Astrocyte (in vitro differentiated cells and primary cell): ENCODE measurements around the gene DOK6. TPM values are rescaled to one million over a fixed set of nuclear protein-coding genes. Genes with fewer than 3 reads are reported as not detected.
A peak's percentile ranks its signal among the peaks of the same experiment; 100 is the strongest.

Experiments
- DNase-seq: peaks from one replicate; pipeline ENCODE4 v3.0.0-alpha.2; 2010; ENCODE audit warnings: low read depth
- FAIRE-seq: peaks from 2 replicates; lab custom pipeline; 2011; peaks lifted over from hg19 to GRCh38; lab: Jason Lieb, UNC
- H2AFZ ChIP-seq: 2 replicates; pipeline ENCODE4 v1.6.0; 2012; ENCODE audit warnings: low read depth, low read length, inconsistent platforms
- H3K27ac ChIP-seq: 2 replicates; pipeline ENCODE4 v1.5.1; 2011; ENCODE audit warnings: low read depth, low read length, inconsistent platforms
- H3K27me3 ChIP-seq: 2 replicates; pipeline ENCODE4 v1.6.0; 2011; ENCODE audit warnings: low read length, inconsistent platforms; ENCODE audit not compliant: insufficient read depth
- H3K36me3 ChIP-seq: 2 replicates; pipeline ENCODE4 v1.5.1; 2011; ENCODE audit warnings: low read length, inconsistent platforms; ENCODE audit not compliant: insufficient read depth
- H3K4me1 ChIP-seq: 2 replicates; pipeline ENCODE4 v1.5.1; 2011; ENCODE audit warnings: low read length, inconsistent platforms; ENCODE audit not compliant: insufficient read depth
- H3K4me2 ChIP-seq: 2 replicates; pipeline ENCODE4 v1.6.0; 2012; ENCODE audit warnings: low read length, inconsistent platforms
- H3K4me3 ChIP-seq: 2 replicates; pipeline ENCODE4 v1.5.1; 2011; ENCODE audit warnings: low read depth, mild to moderate bottlenecking, low read length, inconsistent platforms; ENCODE audit not compliant: insufficient read depth
- H3K79me2 ChIP-seq: 2 replicates; pipeline ENCODE4 v1.6.0; 2012; ENCODE audit warnings: mild to moderate bottlenecking, low read length, inconsistent platforms; ENCODE audit not compliant: insufficient read depth
- H3K9ac ChIP-seq: 2 replicates; pipeline ENCODE4 v1.6.0; 2012; ENCODE audit warnings: mild to moderate bottlenecking, low read length, inconsistent platforms
- H3K9me3 ChIP-seq: 2 replicates; pipeline ENCODE4 v1.5.1; 2012; ENCODE audit warnings: low read depth, mild to moderate bottlenecking, low read length, inconsistent platforms; ENCODE audit not compliant: insufficient read depth
- H4K20me1 ChIP-seq: 2 replicates; pipeline ENCODE4 v1.6.0; 2012; ENCODE audit warnings: low read length, inconsistent platforms; ENCODE audit not compliant: insufficient read depth
- H3K27ac Mint-ChIP-seq: one replicate; pipeline ENCODE4 v1.8.0; 2021; ENCODE audit warnings: mild to moderate bottlenecking, mixed read lengths; ENCODE audit not compliant: unreplicated experiment
- H3K27me3 Mint-ChIP-seq: one replicate; pipeline ENCODE4 v1.8.0; 2021; ENCODE audit warnings: low read depth, mixed read lengths; ENCODE audit not compliant: unreplicated experiment
- H3K36me3 Mint-ChIP-seq: one replicate; pipeline ENCODE4 v1.8.0; 2021; ENCODE audit warnings: low read depth, mixed read lengths; ENCODE audit not compliant: unreplicated experiment
- H3K4me1 Mint-ChIP-seq: one replicate; pipeline ENCODE4 v1.8.0; 2021; ENCODE audit warnings: low read depth, mixed read lengths; ENCODE audit not compliant: unreplicated experiment
- H3K4me3 Mint-ChIP-seq: one replicate; pipeline ENCODE4 v1.8.0; 2021; ENCODE audit warnings: mild to moderate bottlenecking, moderate library complexity, mixed read lengths; ENCODE audit not compliant: unreplicated experiment
- H3K9me3 Mint-ChIP-seq: one replicate; pipeline ENCODE4 v1.8.0; 2021; ENCODE audit warnings: mild to moderate bottlenecking, mixed read lengths; ENCODE audit not compliant: unreplicated experiment
- EZH2 ChIP-seq: IDR thresholded peaks from 2 replicates; pipeline ENCODE4 v1.6.1; 2012; ENCODE audit warnings: mild to moderate bottlenecking, low read length, inconsistent platforms; ENCODE audit not compliant: insufficient read depth
- total RNA-seq: library from RNA; stranded (reverse); gene quantifications from 2 replicates; pipeline ENCODE4 v1.2.1, GENCODE V29; 2021
- TF ChIP-seq, protein P1 (sequence below): IDR thresholded peaks from 2 replicates; pipeline ENCODE4 v1.5.1; 2011; ENCODE audit warnings: low read depth, mild to moderate bottlenecking, inconsistent platforms, low read length, moderate library complexity; ENCODE audit not compliant: insufficient read depth

The DOK6 gene
- total RNA-seq, 1 donor from 2014 or later = 2.9 TPM

- Histone ChIP-seq H3K79me2 (no peaks in the 10 kb centered on the region), H3K9me3 (no peaks in the 10 kb centered on the region), H4K20me1 (no peaks in the 10 kb centered on the region), H3K4me2 (no peak overlapping the region), H3K4me3 (no peak overlapping the region), H2AFZ (no peak overlapping the region), H3K9ac (no peak overlapping the region), H3K4me1 (no peaks in the 10 kb centered on the region), H3K36me3 (no peaks in the 10 kb centered on the region), H3K27me3 (no peaks in the 10 kb centered on the region), H3K27ac (no peak overlapping the region)
- Mint-ChIP-seq H3K27ac (no peak overlapping the region), H3K4me1 (peaks cover 5% of the 10 kb centered on the region), H3K9me3 (no peaks in the 10 kb centered on the region), H3K4me3 (no peak overlapping the region), H3K27me3 (no peaks in the 10 kb centered on the region), H3K36me3 (no peaks in the 10 kb centered on the region)
- peak; percentile 45 for DNase-seq
- no peak for TF ChIP-seq EZH2
- TF ChIP-seq, protein P1, sequence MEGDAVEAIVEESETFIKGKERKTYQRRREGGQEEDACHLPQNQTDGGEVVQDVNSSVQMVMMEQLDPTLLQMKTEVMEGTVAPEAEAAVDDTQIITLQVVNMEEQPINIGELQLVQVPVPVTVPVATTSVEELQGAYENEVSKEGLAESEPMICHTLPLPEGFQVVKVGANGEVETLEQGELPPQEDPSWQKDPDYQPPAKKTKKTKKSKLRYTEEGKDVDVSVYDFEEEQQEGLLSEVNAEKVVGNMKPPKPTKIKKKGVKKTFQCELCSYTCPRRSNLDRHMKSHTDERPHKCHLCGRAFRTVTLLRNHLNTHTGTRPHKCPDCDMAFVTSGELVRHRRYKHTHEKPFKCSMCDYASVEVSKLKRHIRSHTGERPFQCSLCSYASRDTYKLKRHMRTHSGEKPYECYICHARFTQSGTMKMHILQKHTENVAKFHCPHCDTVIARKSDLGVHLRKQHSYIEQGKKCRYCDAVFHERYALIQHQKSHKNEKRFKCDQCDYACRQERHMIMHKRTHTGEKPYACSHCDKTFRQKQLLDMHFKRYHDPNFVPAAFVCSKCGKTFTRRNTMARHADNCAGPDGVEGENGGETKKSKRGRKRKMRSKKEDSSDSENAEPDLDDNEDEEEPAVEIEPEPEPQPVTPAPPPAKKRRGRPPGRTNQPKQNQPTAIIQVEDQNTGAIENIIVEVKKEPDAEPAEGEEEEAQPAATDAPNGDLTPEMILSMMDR = peak; percentile 33
- FAIRE-seq = no peak
Observed at GRCh38 chr18:69484699-69485396, 84.2 kb downstream of the DOK6 start.

DNA sequence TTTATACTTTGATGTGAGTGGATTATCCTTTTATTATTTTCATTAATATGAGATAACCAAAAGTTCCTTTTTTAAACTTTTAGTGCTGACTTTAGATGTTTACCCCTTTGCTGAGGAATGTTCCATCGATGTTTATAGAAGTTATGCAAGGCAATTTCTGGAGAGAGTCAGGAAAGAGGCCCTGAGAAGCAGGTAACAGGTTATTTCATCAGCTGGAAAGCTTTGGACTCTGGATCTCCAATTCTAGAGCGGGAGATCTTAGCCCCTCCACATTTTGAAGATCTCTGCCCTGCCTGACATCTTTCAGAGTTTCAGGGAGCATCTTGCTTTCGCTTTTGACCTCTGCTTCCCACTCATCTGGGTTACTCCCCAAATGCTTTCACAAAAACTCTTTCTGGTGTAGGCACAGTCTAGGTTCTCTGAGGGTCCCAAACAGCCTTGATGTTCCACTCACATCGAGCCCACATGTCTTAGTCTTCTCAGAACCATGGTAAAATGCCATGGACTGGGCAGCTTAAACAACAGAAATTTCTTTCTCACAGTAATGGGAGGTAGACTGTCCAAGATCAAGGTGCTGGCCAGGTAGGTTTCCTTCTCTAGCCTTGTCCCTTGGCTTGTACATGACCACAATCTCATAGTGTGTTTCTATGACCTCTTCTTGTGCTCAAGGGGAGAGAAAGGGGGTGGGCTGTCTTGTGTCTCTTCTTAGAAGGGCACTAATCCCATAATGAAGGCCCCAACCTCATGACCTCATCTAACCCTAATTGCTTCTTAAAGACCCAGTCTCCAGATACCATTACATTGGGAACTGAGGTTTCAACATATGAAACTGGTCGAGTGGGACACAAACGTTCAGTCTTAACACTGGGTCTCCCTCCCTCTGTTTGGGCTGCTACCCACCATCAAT is 87.1 kb downstream of the DOK6 start:
- Histone ChIP-seq H2AFZ (no peak overlapping the region), H4K20me1 (no peaks in the 10 kb centered on the region), H3K27me3 (no peaks in the 10 kb centered on the region), H3K27ac (no peak overlapping the region), H3K9me3 (no peaks in the 10 kb centered on the region), H3K4me2 (no peak overlapping the region), H3K36me3 (no peaks in the 10 kb centered on the region), H3K79me2 (no peaks in the 10 kb centered on the region), H3K4me1 (no peaks in the 10 kb centered on the region), H3K4me3 (no peak overlapping the region), H3K9ac (no peak overlapping the region)
- TF ChIP-seq EZH2 = no peak
- TF ChIP-seq, protein P1 = no peak
- H3K27ac Mint-ChIP-seq = no peak overlapping the region
- no peaks in the 10 kb centered on the region for H3K27me3 Mint-ChIP-seq
- DNase-seq (no peak), FAIRE-seq (no peak)
- peaks cover 7% of the 10 kb centered on the region for H3K4me1 Mint-ChIP-seq
- H3K9me3 Mint-ChIP-seq = no peaks in the 10 kb centered on the region
- H3K4me3 Mint-ChIP-seq = no peak overlapping the region
- no peaks in the 10 kb centered on the region for H3K36me3 Mint-ChIP-seq
